Testis (tissue), 3 donors: ENCODE measurements around the gene TRAF7. TPM values are rescaled to one million over a fixed set of nuclear protein-coding genes. Genes with fewer than 3 reads are reported as not detected.
A peak's percentile ranks its signal among the peaks of the same experiment; 100 is the strongest.

Experiments used
- DNase-seq: peaks from one replicate; pipeline ENCODE4 v3.0.0-alpha.2; 2019
- H3K27ac ChIP-seq, 2 donors: fragments of 200-600 bp; sonication (generic); one replicate each; pipeline ENCODE4 v1.5.1; 2019
- H3K27me3 ChIP-seq: fragments of 200-600 bp; sonication (generic); one replicate; pipeline ENCODE4 v1.5.1; 2019
- H3K36me3 ChIP-seq: fragments of 200-600 bp; sonication (generic); one replicate; pipeline ENCODE4 v1.5.1; 2017; ENCODE audit warnings: low read depth; ENCODE audit errors: missing control alignments
- H3K4me1 ChIP-seq: fragments of 200-600 bp; sonication (generic); one replicate; pipeline ENCODE4 v1.5.1; 2019
- H3K4me3 ChIP-seq, 2 donors: fragments of 200-600 bp; sonication (generic); one replicate each; pipeline ENCODE4 v1.5.1; 2017 to 2019
- H3K9me3 ChIP-seq: fragments of 200-600 bp; sonication (generic); one replicate; pipeline ENCODE4 v1.5.1; 2017
- CTCF ChIP-seq, 3 experiments: fragments of 450-650 bp in 2 of 3; fragments of 200-600 bp in 1 of 3; sonication (generic) in 1 of 3; IDR thresholded peaks; one replicate each; pipeline ENCODE4 v1.5.1; 2016 to 2019; ENCODE audit warnings: antibody characterized with exemption in 3 of 3, mild to moderate bottlenecking in 2 of 3, moderate library complexity in 1 of 3
- POLR2A ChIP-seq: fragments of 450-650 bp; IDR thresholded peaks from one replicate; pipeline ENCODE4 v1.6.1; 2017; ENCODE audit warnings: antibody characterized with exemption, mild to moderate bottlenecking, moderate library complexity
- WGBS, 2 donors: methylation state at CpG; one replicate each; pipeline ENCODE4 v1.1.5; 2018; 5-methylcytosine and 5-hydroxymethylcytosine counted together
- intact Hi-C: fragments of 100-400 bp; cut with DNase I; formaldehyde crosslinking; loops from one replicate; pipeline ENCODE4 v1.15.1; 2023; ENCODE audit warnings: low total_unique reads
- polyA plus RNA-seq: library from polyadenylated mRNA; stranded (reverse); fragments of 350-450 nt; fragmentation: Illumina TruSeq; extraction: RNeasy Lipid Tissue Mini Kit (QIAGEN cat#74804); gene quantifications from one replicate; pipeline ENCODE4 v1.2.3, GENCODE V29; 2014; ENCODE audit warnings: low read depth, low replicate concordance; ENCODE audit not compliant: insufficient read depth
- total RNA-seq, 2 donors: library from RNA; depleted of rRNA; stranded (reverse); fragments of >200 nt; gene quantifications; one replicate each; pipeline ENCODE4 v1.2.3, GENCODE V29; 2016

TRAF7 gene
- total and polyA plus RNA-seq, 3 donors from 2014 or later = 36.0 to 46.1 (median 44.6) TPM

DNA sequence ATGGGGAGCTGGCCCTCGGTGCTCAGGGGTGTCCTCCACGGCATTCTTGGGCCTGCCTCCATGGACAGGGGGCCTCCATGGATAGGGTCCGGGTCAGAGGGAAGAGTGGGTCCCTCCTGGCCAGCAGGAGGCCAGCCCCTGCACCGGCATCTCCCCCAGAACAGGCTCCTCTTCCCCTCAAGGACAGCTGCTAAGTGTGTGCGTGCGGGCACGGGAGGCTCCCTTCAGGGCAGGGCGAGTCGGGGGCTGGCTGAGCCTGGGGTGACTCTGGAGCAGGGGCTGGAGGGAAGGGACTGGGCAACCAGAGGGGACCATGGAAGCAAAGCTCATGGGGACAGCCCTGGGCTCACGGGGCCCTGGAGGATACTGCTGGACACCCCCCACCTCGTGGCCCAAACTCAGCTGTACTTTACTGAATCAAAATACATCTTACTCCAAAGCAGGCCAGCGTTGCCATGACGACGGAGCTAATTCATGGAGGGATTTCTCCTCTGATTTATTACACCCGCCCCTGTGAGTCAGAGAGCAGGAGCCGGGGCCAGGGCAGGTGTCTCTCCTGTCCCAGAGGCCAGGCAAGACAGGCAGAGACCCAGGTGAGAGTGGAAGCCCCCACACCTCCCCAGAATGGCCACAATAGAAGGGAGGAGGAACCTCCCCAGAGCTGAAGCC, 38.7 kb downstream of the TRAF7 start:
- H3K9me3 ChIP-seq = no peaks in the 10 kb centered on the region
- no peak for DNase-seq
- intact Hi-C loops = no loop called here
- 50 to 60% methylated on average over 12 to 16 of the region's 16 CpGs for WGBS, 2 donors
- H3K27me3 ChIP-seq = no peaks in the 10 kb centered on the region
- H3K36me3 ChIP-seq = no peaks in the 10 kb centered on the region
- TF ChIP-seq CTCF (IDR thresholded peaks at IDR 0.05) (no peak), POLR2A (no peak)
- no peak overlapping the region for H3K27ac ChIP-seq
- peaks cover 9% of the 10 kb centered on the region for H3K4me1 ChIP-seq
- no peak overlapping the region for H3K4me3 ChIP-seq

DNA sequence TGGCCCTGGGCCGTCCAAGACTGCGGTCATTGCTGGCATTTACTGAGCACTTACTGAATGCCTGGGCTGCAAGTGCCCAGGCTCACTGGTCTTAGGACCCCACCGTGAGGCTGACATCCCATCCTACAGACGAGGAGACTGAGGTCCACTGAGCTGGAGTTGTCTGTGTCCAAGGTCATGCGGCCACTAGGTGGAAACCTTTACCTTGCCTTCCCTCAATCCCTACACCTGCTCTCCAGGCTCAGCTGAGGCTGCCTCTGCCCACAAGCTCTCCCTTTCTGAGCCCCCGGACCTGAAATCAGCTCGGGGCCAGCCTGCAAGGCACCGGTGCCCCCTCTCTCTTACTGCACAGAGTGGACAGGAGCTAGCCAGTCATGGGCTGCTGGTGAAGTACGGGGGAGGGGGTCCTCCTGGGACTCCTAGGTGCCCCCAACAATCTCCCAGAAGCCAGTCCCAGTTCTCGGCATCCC, 39.3 kb downstream of the TRAF7 start:
- intact Hi-C loops = no loop called here
- Histone ChIP-seq H3K4me1 (peaks cover 9% of the 10 kb centered on the region), H3K9me3 (no peaks in the 10 kb centered on the region), H3K36me3 (no peaks in the 10 kb centered on the region), H3K27me3 (no peaks in the 10 kb centered on the region), H3K4me3 (no peak overlapping the region), H3K27ac (no peak overlapping the region)
- 36 to 40% methylated on average over 3 to 10 of the region's 10 CpGs for WGBS, 2 donors
- peak in 1 of 3 experiments; percentile 34 for TF ChIP-seq CTCF (IDR thresholded peaks at IDR 0.05)
- no peak for TF ChIP-seq POLR2A
- peak; percentile 49 for DNase-seq

DNA sequence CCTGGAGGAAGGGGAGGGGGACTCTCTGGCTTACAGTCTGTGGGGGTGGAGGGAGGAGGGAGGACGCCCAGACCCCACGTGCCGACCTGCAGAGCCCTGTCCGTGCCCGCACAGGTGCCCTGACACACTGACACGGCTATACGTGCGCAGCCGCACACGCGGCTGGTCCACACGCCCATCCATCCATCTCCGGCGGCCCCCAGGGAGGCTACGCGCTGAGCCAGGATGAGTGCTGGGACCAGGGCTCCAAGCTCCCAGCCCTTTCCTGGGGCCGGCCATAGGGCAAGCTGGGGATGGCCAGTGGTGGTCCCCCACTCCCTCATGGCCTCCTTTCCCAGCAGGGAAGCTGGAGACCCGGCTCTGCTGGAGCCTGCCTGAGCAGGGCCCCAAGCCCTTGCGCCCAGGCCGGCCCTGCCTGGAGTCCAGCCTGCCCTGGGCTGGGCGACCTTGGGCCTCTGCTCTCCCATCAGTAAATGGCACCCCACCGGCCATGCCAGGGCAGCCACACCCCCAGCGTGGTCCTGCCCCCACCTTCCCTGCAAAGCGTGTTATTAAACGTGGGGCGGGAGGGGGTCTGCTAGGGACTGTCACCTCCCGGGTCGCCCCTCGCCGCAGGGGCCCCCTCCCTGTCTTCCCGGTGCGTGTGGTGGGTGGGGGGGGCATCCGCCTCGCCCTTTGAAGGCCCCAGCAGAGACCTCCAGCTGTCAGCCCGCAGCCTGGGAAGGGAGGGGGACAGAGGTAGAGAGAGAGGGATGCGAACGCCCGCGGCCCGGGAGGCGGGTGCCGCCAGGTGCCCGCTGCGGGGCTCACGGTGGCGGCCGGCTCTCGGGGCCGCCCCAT, 40.0 kb downstream of the TRAF7 start:
- Histone ChIP-seq H3K4me3 (peak overlapping the region; percentile 26), H3K27me3 (no peaks in the 10 kb centered on the region), H3K36me3 (no peaks in the 10 kb centered on the region), H3K27ac (no peak overlapping the region), H3K4me1 (peaks cover 9% of the 10 kb centered on the region), H3K9me3 (no peaks in the 10 kb centered on the region)
- no peak for DNase-seq
- no peak for TF ChIP-seq CTCF (IDR thresholded peaks at IDR 0.05)
- TF ChIP-seq POLR2A = no peak
- WGBS, 2 donors = 0 to 7% methylated on average over 3 to 46 of the region's 49 CpGs
- intact Hi-C loops = no loop called here

DNA sequence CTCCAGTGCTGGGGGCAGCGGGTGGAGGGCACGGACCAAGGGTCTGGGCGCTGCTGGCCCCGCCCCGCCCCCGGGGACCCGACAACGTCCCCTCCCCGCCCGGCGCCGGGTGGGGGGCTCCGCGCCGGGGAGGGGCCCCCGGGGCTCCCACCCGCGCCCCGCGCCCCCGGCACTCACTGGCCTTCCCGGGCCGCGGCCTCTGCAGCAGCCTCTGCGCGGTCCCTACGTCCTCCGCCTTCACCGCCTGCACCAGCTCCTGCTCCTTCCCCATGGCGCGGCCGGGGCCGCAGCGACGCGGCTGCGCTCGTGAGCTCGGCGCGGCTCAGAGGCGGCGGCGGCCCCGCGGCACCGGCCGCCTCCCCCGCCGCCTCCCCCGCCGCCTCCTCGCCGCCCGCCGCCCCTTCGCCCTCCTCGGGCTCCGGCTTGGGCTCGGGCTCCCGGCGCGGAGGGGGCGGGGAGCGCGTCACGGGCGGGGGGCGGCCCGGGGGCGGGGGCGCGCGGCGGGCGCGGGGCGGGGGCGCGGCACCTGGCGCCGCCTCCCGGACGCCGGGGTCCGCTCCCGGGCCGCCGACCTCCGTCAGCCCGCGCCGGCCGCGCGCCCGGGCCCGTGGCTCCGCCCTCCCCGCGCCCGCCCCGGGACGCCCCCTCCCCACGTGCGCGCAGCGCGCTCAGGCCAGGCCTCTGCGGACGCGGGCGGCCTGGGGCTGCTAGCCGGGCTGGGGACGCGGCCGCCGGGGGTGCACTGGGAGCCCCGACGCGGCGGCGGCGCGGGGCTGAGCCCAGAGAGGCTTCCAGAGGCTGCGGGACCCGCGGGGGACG, 40.8 kb downstream of the TRAF7 start, which contains the start of gene CASKIN1:
TSS of gene CASKIN1 (minus strand) at position 444 of the 819 bp plus-strand sequence. CDS start at position 271, 173 bp downstream.
- no peak within 1 kb of the TSS for H3K27ac ChIP-seq
- 1% methylated on average over 68 of the region's 129 CpGs; no CpG with 5 or more reads in 1 of the 2 donors for WGBS, 2 donors
- H3K9me3 ChIP-seq = no peaks in the 10 kb centered on the region
- H3K27me3 ChIP-seq = no peaks in the 10 kb centered on the region
- peak within 1 kb of the TSS; percentile 26 for H3K4me3 ChIP-seq
- H3K4me1 ChIP-seq = peaks cover 9% of the 10 kb centered on the region
- TF ChIP-seq POLR2A (no peak), CTCF (IDR thresholded peaks at IDR 0.05) (no peak)
- H3K36me3 ChIP-seq = no peaks in the 10 kb centered on the region
- DNase-seq = no peak
- intact Hi-C loops = no loop called here
